Hepatocyte (in vitro differentiated cells): ENCODE results near the gene SMIM24.

ENCODE experiments used
- EZH2 ChIP-seq: fragments of 200-600 bp; sonication (generic); IDR thresholded peaks from 2 replicates; pipeline ENCODE4 v1.6.1; 2016; ENCODE audit warnings: antibody characterized with exemption, mild to moderate bottlenecking, borderline replicate concordance
- TF ChIP-seq, protein P1 (sequence below): fragments of 200-600 bp; sonication (generic); IDR thresholded peaks from 2 replicates; pipeline ENCODE4 v1.5.1; 2016; ENCODE audit warnings: antibody characterized with exemption, mild to moderate bottlenecking; ENCODE audit not compliant: poor library complexity

DNA sequence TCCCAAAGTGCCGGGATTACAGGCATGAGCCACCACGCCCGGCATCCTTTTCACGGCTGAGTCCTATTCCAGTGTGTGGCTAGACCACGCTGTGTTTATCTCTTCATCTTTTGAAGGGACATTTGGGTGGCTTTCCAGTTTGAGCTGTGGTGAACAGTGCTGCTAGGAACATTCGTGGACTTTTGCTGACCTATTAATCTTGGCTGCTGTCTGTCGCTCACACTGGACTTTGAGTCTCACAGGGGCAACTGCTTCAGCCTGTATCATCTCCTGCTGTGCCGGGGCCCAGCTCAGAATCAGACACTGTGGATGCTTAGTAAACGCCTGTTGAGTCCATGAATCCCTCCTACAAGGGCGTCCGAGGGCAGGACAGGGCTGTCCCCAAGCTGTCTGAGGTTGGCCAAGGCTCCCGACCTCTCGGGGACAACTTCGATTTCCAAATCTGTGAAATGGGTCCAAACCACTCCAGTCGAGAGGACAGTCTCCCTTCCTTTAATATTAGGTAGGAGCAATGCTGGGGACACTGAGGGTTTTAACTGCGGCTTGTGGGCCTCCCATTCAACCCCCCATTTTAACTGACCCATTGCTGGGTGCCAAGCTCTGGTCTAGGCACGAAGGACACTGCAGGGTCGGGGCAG, 48.4 kb downstream of the SMIM24 start:
- TF ChIP-seq, protein P1, sequence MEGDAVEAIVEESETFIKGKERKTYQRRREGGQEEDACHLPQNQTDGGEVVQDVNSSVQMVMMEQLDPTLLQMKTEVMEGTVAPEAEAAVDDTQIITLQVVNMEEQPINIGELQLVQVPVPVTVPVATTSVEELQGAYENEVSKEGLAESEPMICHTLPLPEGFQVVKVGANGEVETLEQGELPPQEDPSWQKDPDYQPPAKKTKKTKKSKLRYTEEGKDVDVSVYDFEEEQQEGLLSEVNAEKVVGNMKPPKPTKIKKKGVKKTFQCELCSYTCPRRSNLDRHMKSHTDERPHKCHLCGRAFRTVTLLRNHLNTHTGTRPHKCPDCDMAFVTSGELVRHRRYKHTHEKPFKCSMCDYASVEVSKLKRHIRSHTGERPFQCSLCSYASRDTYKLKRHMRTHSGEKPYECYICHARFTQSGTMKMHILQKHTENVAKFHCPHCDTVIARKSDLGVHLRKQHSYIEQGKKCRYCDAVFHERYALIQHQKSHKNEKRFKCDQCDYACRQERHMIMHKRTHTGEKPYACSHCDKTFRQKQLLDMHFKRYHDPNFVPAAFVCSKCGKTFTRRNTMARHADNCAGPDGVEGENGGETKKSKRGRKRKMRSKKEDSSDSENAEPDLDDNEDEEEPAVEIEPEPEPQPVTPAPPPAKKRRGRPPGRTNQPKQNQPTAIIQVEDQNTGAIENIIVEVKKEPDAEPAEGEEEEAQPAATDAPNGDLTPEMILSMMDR, result no peak
- TF ChIP-seq EZH2, result no peak
